ENCODE measurements around the gene MICAL2. TPM values are rescaled to one million over a fixed set of nuclear protein-coding genes. Genes with fewer than 3 reads are reported as not detected.

The MICAL2 gene
- total RNA-seq, 1 experiment from 2014 or later, result 247 TPM

DNA sequence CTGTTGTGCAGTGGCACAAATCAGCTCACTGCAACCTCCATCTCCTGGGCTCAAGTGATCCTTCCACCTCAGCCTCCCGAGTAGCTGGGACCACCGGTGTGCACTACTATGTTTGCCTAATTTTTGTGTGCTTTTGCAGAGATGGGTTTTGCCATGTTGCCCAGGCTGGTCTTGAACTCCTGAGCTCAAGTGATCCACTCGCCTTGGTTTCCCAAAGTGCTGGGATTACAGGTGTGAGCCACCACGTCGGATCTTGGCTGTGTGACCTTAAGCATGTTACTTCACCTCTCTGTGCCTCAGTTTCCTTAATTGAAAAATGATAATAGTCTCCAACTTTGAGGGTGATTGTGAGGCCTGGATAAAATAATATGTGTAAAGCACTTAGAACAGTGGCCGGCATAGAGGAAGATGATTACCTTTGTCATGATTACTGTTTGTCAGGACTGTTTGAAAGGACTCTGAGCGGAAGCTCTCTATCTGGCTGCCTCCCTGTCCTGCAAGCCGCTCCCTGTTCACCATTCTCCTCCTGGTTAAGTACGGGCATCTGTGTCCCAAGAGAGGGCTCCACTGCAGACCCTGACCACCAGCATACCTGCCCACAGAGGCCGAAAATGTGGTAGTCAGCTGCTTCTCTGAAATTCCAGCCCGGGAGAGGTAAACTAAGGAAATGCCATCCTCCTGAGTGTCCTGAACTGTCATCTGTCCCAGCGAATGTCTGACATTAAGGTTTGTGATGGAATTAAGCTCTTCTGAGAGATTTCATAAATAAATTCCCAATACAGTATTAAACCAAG lies 73.6 kb downstream of the MICAL2 start:
- H3K27ac Mint-ChIP-seq (ENCODE audit: unreplicated experiment), result peak overlapping the region; percentile 14
- BruUV-seq (replicated peaks), result no TSS peak

DNA sequence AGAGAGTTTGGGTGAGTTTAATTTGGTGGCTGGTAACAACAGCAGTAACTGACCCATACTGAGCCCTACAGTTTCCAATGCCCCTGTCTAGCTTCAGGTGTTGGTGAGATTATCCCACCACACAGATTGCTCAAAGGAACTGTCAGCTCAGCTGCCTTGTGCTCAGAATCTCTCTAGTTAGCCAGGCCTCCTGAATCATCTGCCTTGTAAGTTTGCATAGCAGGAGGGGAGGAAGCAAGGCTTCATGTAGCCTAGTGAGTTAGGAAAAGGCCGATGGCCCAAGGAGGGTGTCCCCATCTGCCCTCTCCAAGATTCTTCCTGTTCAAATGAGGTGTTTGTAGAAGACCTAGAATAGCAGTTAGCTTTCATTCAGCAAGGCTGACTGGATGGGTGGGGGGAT lies 74.3 kb downstream of the MICAL2 start:
- Mint-ChIP-seq H3K4me3 (ENCODE audit: unreplicated experiment) (no peak overlapping the region), H3K9me3 (ENCODE audit: unreplicated experiment) (no peaks in the 10 kb centered on the region), H3K27me3 (ENCODE audit: insufficient read depth, unreplicated experiment) (no peaks in the 10 kb centered on the region), H3K4me1 (ENCODE audit: low read depth, unreplicated experiment) (peaks cover 34% of the 10 kb centered on the region), H3K36me3 (ENCODE audit: insufficient read depth, unreplicated experiment) (peaks cover 61% of the 10 kb centered on the region), H3K27ac (ENCODE audit: unreplicated experiment) (peak overlapping the region; percentile 14)
- intact Hi-C loops (cut with micrococcal nuclease; ENCODE audit: unreplicated experiment), result no loop called here
- ChIA-PET CTCF (interaction anchor here (1.2 kb wide), 1 partner anchor 14 kb away, joined by 3 read pairs; no protein-coding TSS in a partner anchor), POLR2A (no interaction called here)
- no peak for DNase-seq
- H3K36me3 ChIP-seq (ENCODE audit: control insufficient read depth, insufficient read depth, low read length), result no peaks in the 10 kb centered on the region; the same call in 1 of the 2 replicates
- no peaks in the 10 kb centered on the region for H3K9me3 ChIP-seq
- BruUV-seq (replicated peaks), result no TSS peak
- H3K4me1 ChIP-seq, result peaks cover 55% of the 10 kb centered on the region
- no peak overlapping the region for H3K4me3 ChIP-seq (ENCODE audit: low read depth, low read length)
- TF ChIP-seq, protein P1, sequence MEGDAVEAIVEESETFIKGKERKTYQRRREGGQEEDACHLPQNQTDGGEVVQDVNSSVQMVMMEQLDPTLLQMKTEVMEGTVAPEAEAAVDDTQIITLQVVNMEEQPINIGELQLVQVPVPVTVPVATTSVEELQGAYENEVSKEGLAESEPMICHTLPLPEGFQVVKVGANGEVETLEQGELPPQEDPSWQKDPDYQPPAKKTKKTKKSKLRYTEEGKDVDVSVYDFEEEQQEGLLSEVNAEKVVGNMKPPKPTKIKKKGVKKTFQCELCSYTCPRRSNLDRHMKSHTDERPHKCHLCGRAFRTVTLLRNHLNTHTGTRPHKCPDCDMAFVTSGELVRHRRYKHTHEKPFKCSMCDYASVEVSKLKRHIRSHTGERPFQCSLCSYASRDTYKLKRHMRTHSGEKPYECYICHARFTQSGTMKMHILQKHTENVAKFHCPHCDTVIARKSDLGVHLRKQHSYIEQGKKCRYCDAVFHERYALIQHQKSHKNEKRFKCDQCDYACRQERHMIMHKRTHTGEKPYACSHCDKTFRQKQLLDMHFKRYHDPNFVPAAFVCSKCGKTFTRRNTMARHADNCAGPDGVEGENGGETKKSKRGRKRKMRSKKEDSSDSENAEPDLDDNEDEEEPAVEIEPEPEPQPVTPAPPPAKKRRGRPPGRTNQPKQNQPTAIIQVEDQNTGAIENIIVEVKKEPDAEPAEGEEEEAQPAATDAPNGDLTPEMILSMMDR (IDR thresholded peaks at IDR 0.05; ENCODE audit: insufficient read depth in 1 of 2, low read depth in 1 of 2, low read length in 1 of 2, severe bottlenecking in 1 of 2, unreplicated experiment in 1 of 2), result no peak
- H3K27me3 ChIP-seq (replicated peaks; ENCODE audit: control insufficient read depth, insufficient read depth, low read length), result no peaks in the 10 kb centered on the region

More for the DNA sequence above, 73.6 kb downstream of the MICAL2 start:
- no peaks in the 10 kb centered on the region; the same call in 1 of the 2 replicates for H3K36me3 ChIP-seq (ENCODE audit: control insufficient read depth, insufficient read depth, low read length)
- Mint-ChIP-seq H3K4me1 (ENCODE audit: low read depth, unreplicated experiment) (peaks cover 38% of the 10 kb centered on the region), H3K9me3 (ENCODE audit: unreplicated experiment) (no peaks in the 10 kb centered on the region), H3K27me3 (ENCODE audit: insufficient read depth, unreplicated experiment) (no peaks in the 10 kb centered on the region), H3K36me3 (ENCODE audit: insufficient read depth, unreplicated experiment) (peaks cover 61% of the 10 kb centered on the region), H3K4me3 (ENCODE audit: unreplicated experiment) (no peak overlapping the region)
- no peaks in the 10 kb centered on the region for H3K9me3 ChIP-seq
- H3K27me3 ChIP-seq (replicated peaks; ENCODE audit: control insufficient read depth, insufficient read depth, low read length), result no peaks in the 10 kb centered on the region
- ChIA-PET CTCF (interaction anchor here (1.2 kb wide), 1 partner anchor 15 kb away, joined by 3 read pairs; no protein-coding TSS in a partner anchor), POLR2A (no interaction called here)
- no peak for DNase-seq
- H3K4me1 ChIP-seq, result peaks cover 62% of the 10 kb centered on the region
- H3K4me3 ChIP-seq (ENCODE audit: low read depth, low read length), result no peak overlapping the region
- intact Hi-C loops (cut with micrococcal nuclease; ENCODE audit: unreplicated experiment), result no loop called here
- TF ChIP-seq, protein P1 (IDR thresholded peaks at IDR 0.05; ENCODE audit: insufficient read depth in 1 of 2, low read depth in 1 of 2, low read length in 1 of 2, severe bottlenecking in 1 of 2, unreplicated experiment in 1 of 2), result no peak

DNA sequence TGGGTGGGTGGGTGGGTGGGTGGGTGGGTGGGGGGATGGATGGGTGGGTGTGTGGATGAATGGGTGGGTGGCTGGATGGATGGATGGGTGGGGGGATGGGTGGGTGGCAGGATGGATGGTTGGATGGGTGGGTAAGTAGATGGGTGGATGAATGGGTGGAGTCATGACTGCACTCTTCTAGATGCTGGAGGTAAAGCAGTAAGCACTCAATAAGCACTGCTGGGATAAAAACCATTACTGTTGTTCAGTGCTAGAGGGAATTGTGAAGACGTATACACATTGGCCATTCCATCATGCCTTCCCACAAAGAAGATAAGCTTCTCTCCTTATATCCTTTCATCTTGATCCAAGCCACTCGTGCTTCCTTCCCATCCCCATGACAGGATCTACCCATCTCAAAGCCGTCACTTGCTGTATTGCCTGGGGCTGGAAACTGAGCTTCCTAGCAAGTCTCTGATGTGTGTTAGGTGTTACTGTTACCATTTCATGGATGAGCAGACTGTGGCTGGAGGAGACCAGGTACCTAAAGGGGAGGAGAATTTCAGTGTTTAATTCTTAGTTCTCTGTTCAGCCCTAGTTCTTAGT lies 74.8 kb downstream of the MICAL2 start:
- H3K27ac Mint-ChIP-seq (ENCODE audit: unreplicated experiment), result peak overlapping the region; percentile 79
- H3K27me3 ChIP-seq (replicated peaks; ENCODE audit: control insufficient read depth, insufficient read depth, low read length), result no peaks in the 10 kb centered on the region
- peaks cover 31% of the 10 kb centered on the region for H3K4me1 Mint-ChIP-seq (ENCODE audit: low read depth, unreplicated experiment)
- H3K36me3 Mint-ChIP-seq (ENCODE audit: insufficient read depth, unreplicated experiment), result peaks cover 61% of the 10 kb centered on the region
- H3K9me3 ChIP-seq, result no peaks in the 10 kb centered on the region
- H3K36me3 ChIP-seq (ENCODE audit: control insufficient read depth, insufficient read depth, low read length), result no peaks in the 10 kb centered on the region; the same call in 1 of the 2 replicates
- H3K9me3 Mint-ChIP-seq (ENCODE audit: unreplicated experiment), result no peaks in the 10 kb centered on the region
- H3K4me3 Mint-ChIP-seq (ENCODE audit: unreplicated experiment), result no peak overlapping the region
- TF ChIP-seq, protein P1 (IDR thresholded peaks at IDR 0.05; ENCODE audit: insufficient read depth in 1 of 2, low read depth in 1 of 2, low read length in 1 of 2, severe bottlenecking in 1 of 2, unreplicated experiment in 1 of 2), result no peak
- intact Hi-C loops (cut with micrococcal nuclease; ENCODE audit: unreplicated experiment), result no loop called here
- no peaks in the 10 kb centered on the region for H3K27me3 Mint-ChIP-seq (ENCODE audit: insufficient read depth, unreplicated experiment)
- DNase-seq, result no peak
- no TSS peak for BruUV-seq (replicated peaks)
- H3K4me1 ChIP-seq, result peaks cover 52% of the 10 kb centered on the region
- ChIA-PET CTCF (interaction anchor here (1.2 kb wide), 1 partner anchor 14 kb away, joined by 3 read pairs; no protein-coding TSS in a partner anchor), POLR2A (no interaction called here)
- no peak overlapping the region for H3K4me3 ChIP-seq (ENCODE audit: low read depth, low read length)

All from Caco-2 (cell line).